Thoracic aorta endothelial cell (primary cell): Measurements from ENCODE around the gene PMFBP1. TPM values are rescaled to one million over a fixed set of nuclear protein-coding genes. Genes with fewer than 3 reads are reported as not detected.

ENCODE experiments used
- total RNA-seq: library from RNA; depleted of rRNA; stranded (reverse); fragments of >200 nt; gene quantifications from 2 replicates; pipeline ENCODE4 v1.2.3, GENCODE V29; 2012

Gene PMFBP1
- total RNA-seq: under 0.01 and 0.14 TPM in 2 replicates

GRCh38 chr16:72172105-72173034 lies at the start of gene PMFBP1:
PMFBP1 (minus strand) TSS chr16:72172155; CDS start chr16:72171208, 947 bp downstream.

GRCh38 chr16:72093448-72094265 lies 78.3 kb downstream of the PMFBP1 start, which contains the start of the genes DHX38 and TXNL4B:
DHX38 (plus strand) TSS chr16:72093847; CDS start chr16:72096158, 2,311 bp downstream.
TXNL4B (minus strand) TSS chr16:72093620; CDS start chr16:72090749, 2,871 bp downstream.

Other genes starting within 250 kb of the PMFBP1 start
- not detected in 2 replicates for gene PKD1L3, start 171.8 kb downstream of the PMFBP1 start, total RNA-seq
- 5.3 and 6.0 TPM in 2 replicates for gene DHODH, start 163.4 kb downstream of the PMFBP1 start, total RNA-seq
- gene HP, start 117.7 kb downstream of the PMFBP1 start, total RNA-seq: not detected in 2 replicates
- gene HPR, start 108.9 kb downstream of the PMFBP1 start, total RNA-seq: not detected in 2 replicates
- 10.9 and 12.3 TPM in 2 replicates for gene TXNL4B, start 78.5 kb downstream of the PMFBP1 start, total RNA-seq
- 66.6 and 82.6 TPM in 2 replicates for gene DHX38, start 78.3 kb downstream of the PMFBP1 start, total RNA-seq